ENCODE results near the gene MED25. TPM values are rescaled to one million over a fixed set of nuclear protein-coding genes. Genes with fewer than 3 reads are reported as not detected.

MED25 gene
- total RNA-seq, 2 donors from 2014 or later = 46.1 to 77.2 TPM

- no peaks in the 10 kb centered on the region for H3K36me3 ChIP-seq
- no peak overlapping the region for H3K27ac ChIP-seq
- H3K9ac ChIP-seq (ENCODE audit: low read depth in 2 of 2, low read length in 2 of 2) = no peak overlapping the region
- TF ChIP-seq CTCF (IDR thresholded peaks at IDR 0.05) = no peak
- H3K9me3 ChIP-seq = no peaks in the 10 kb centered on the region
- no peaks in the 10 kb centered on the region for H3K4me1 ChIP-seq
- no peak overlapping the region for H3K4me3 ChIP-seq
- H3K27me3 ChIP-seq = no peaks in the 10 kb centered on the region
- no peak for DNase-seq
- intact Hi-C loops (cut with DNase I) = no loop called here
Observed at GRCh38 chr19:49820125-49820524, 2.0 kb downstream of the MED25 start.

GRCh38 chr19:49823472-49823871, 5.4 kb downstream of the MED25 start:
- H3K36me3 ChIP-seq = no peaks in the 10 kb centered on the region
- no peak for DNase-seq
- no peak overlapping the region for H3K9ac ChIP-seq (ENCODE audit: low read depth in 2 of 2, low read length in 2 of 2)
- H3K4me3 ChIP-seq = no peak overlapping the region
- H3K4me1 ChIP-seq = no peaks in the 10 kb centered on the region
- H3K9me3 ChIP-seq = no peaks in the 10 kb centered on the region
- H3K27ac ChIP-seq = no peak overlapping the region
- intact Hi-C loops (cut with DNase I) = no loop called here
- no peaks in the 10 kb centered on the region for H3K27me3 ChIP-seq
- no peak for TF ChIP-seq CTCF (IDR thresholded peaks at IDR 0.05)

GRCh38 chr19:49824662-49825061, 6.6 kb downstream of the MED25 start:
- H3K4me3 ChIP-seq = no peak overlapping the region
- H3K27me3 ChIP-seq = no peaks in the 10 kb centered on the region
- H3K9me3 ChIP-seq = no peaks in the 10 kb centered on the region
- H3K4me1 ChIP-seq = no peaks in the 10 kb centered on the region
- no peaks in the 10 kb centered on the region for H3K36me3 ChIP-seq
- intact Hi-C loops (cut with DNase I) = no loop called here
- TF ChIP-seq CTCF (IDR thresholded peaks at IDR 0.05) = no peak
- DNase-seq = no peak
- H3K27ac ChIP-seq = no peak overlapping the region
- H3K9ac ChIP-seq (ENCODE audit: low read depth in 2 of 2, low read length in 2 of 2) = no peak overlapping the region

GRCh38 chr19:49827034-49827433, 8.9 kb downstream of the MED25 start:
- DNase-seq = no peak
- TF ChIP-seq CTCF (IDR thresholded peaks at IDR 0.05) = no peak
- no peaks in the 10 kb centered on the region for H3K36me3 ChIP-seq
- H3K27ac ChIP-seq = no peak overlapping the region
- H3K9ac ChIP-seq (ENCODE audit: low read depth in 2 of 2, low read length in 2 of 2) = no peak overlapping the region
- intact Hi-C loops (cut with DNase I) = no loop called here
- H3K27me3 ChIP-seq = no peaks in the 10 kb centered on the region
- H3K9me3 ChIP-seq = no peaks in the 10 kb centered on the region
- H3K4me3 ChIP-seq = no peak overlapping the region
- no peaks in the 10 kb centered on the region for H3K4me1 ChIP-seq

GRCh38 chr19:49829200-49829599, 11.1 kb downstream of the MED25 start:
- H3K9me3 ChIP-seq = no peaks in the 10 kb centered on the region
- intact Hi-C loops (cut with DNase I) = no loop called here
- DNase-seq = no peak
- no peaks in the 10 kb centered on the region for H3K4me1 ChIP-seq
- H3K27me3 ChIP-seq = no peaks in the 10 kb centered on the region
- H3K9ac ChIP-seq (ENCODE audit: low read depth in 2 of 2, low read length in 2 of 2) = no peak overlapping the region
- H3K36me3 ChIP-seq = no peaks in the 10 kb centered on the region
- no peak overlapping the region for H3K27ac ChIP-seq
- no peak for TF ChIP-seq CTCF (IDR thresholded peaks at IDR 0.05)
- H3K4me3 ChIP-seq = no peak overlapping the region

GRCh38 chr19:49829721-49830120, 11.6 kb downstream of the MED25 start:
- Histone ChIP-seq H3K27me3 (no peaks in the 10 kb centered on the region), H3K36me3 (no peaks in the 10 kb centered on the region), H3K9me3 (no peaks in the 10 kb centered on the region), H3K27ac (no peak overlapping the region), H3K4me1 (no peaks in the 10 kb centered on the region), H3K9ac (ENCODE audit: low read depth in 2 of 2, low read length in 2 of 2) (no peak overlapping the region), H3K4me3 (no peak overlapping the region)
- DNase-seq = no peak
- intact Hi-C loops (cut with DNase I) = no loop called here
- TF ChIP-seq CTCF (IDR thresholded peaks at IDR 0.05) = no peak

All from colonic mucosa (tissue), 4 donors.